Neural progenitor cell (in vitro differentiated cells): Measurements from ENCODE around the gene ZC3H7A. TPM values are rescaled to one million over a fixed set of nuclear protein-coding genes. Genes with fewer than 3 reads are reported as not detected.

Experiments
- DNase-seq: peaks from one replicate; pipeline ENCODE4 v3.0.0-alpha.2; 2016; ENCODE audit warnings: low spot score
- H2AFZ ChIP-seq: fragments of 200-600 bp; sonication (generic); replicated peaks from 2 replicates; pipeline ENCODE4 v1.6.1; 2016; ENCODE audit warnings: antibody characterized with exemption
- H3F3A ChIP-seq: fragments of 200-600 bp; sonication (generic); 2 replicates; pipeline ENCODE4 v1.6.1; 2016; ENCODE audit warnings: antibody characterized with exemption, low read depth
- H3K27ac ChIP-seq: fragments of 200-600 bp; sonication (generic); 2 replicates; pipeline ENCODE4 v1.5.1; 2016; ENCODE audit warnings: mild to moderate bottlenecking
- H3K27me3 ChIP-seq: fragments of 200-600 bp; sonication (generic); 2 replicates; pipeline ENCODE4 v1.6.1; 2016; ENCODE audit warnings: mild to moderate bottlenecking, moderate library complexity
- H3K36me3 ChIP-seq: fragments of 200-600 bp; sonication (generic); 2 replicates; pipeline ENCODE4 v1.5.1; 2016
- H3K4me1 ChIP-seq: fragments of 200-600 bp; sonication (generic); 2 replicates; pipeline ENCODE4 v1.6.1; 2016; ENCODE audit warnings: mixed run types
- H3K4me2 ChIP-seq: fragments of 200-600 bp; sonication (generic); 2 replicates; pipeline ENCODE4 v1.6.1; 2016
- H3K4me3 ChIP-seq: fragments of 200-600 bp; sonication (generic); 2 replicates; pipeline ENCODE4 v1.5.1; 2016
- H3K79me2 ChIP-seq: fragments of 200-600 bp; sonication (generic); 2 replicates; pipeline ENCODE4 v1.6.1; 2016; ENCODE audit warnings: low read depth
- H3K9ac ChIP-seq: fragments of 200-600 bp; sonication (generic); 2 replicates; pipeline ENCODE4 v1.6.1; 2016
- H3K9me3 ChIP-seq: fragments of 200-600 bp; sonication (generic); 2 replicates; pipeline ENCODE4 v1.5.1; 2016; ENCODE audit warnings: low read depth
- H4K20me1 ChIP-seq: fragments of 200-600 bp; sonication (generic); 2 replicates; pipeline ENCODE4 v1.6.1; 2016; ENCODE audit warnings: low read depth
- H3K27ac Mint-ChIP-seq: 3 replicates; pipeline ENCODE4 v1.8.0; 2021; ENCODE audit warnings: mixed read lengths
- H3K27me3 Mint-ChIP-seq: 2 replicates; pipeline ENCODE4 v1.8.0; 2022; ENCODE audit warnings: low read depth, mild to moderate bottlenecking, inconsistent platforms, moderate library complexity, mixed read lengths; ENCODE audit not compliant: insufficient read depth
- H3K36me3 Mint-ChIP-seq: 3 replicates; pipeline ENCODE4 v1.8.0; 2021; ENCODE audit warnings: mixed read lengths
- H3K4me1 Mint-ChIP-seq: 3 replicates; pipeline ENCODE4 v1.8.0; 2021; ENCODE audit warnings: mixed read lengths
- H3K4me3 Mint-ChIP-seq: 3 replicates; pipeline ENCODE4 v1.8.0; 2021; ENCODE audit warnings: mild to moderate bottlenecking, moderate library complexity, mixed read lengths
- H3K9me3 Mint-ChIP-seq: 3 replicates; pipeline ENCODE4 v1.8.0; 2020; ENCODE audit warnings: mixed read lengths
- EZH2 ChIP-seq: fragments of 200-600 bp; sonication (generic); IDR thresholded peaks from 2 replicates; pipeline ENCODE4 v1.6.1; 2017; ENCODE audit warnings: antibody characterized with exemption, mild to moderate bottlenecking, moderate library complexity
- EZH2phosphoT487 ChIP-seq: fragments of 200-600 bp; sonication (generic); IDR thresholded peaks from 2 replicates; pipeline ENCODE4 v1.6.1; 2017; ENCODE audit warnings: antibody characterized with exemption
- total RNA-seq: library from RNA; depleted of rRNA; stranded (reverse); fragments of >200 nt; gene quantifications from 2 replicates; pipeline ENCODE4 v1.2.3, GENCODE V29; 2015; ENCODE audit warnings: low replicate concordance
- TF ChIP-seq, protein P1 (sequence below): fragments of 200-600 bp; sonication (generic); IDR thresholded peaks from 2 replicates; pipeline ENCODE4 v1.5.1; 2017; ENCODE audit warnings: antibody characterized with exemption, mild to moderate bottlenecking

ZC3H7A gene
- total RNA-seq, 1 donor from 2014 or later = 82.6 TPM

DNA sequence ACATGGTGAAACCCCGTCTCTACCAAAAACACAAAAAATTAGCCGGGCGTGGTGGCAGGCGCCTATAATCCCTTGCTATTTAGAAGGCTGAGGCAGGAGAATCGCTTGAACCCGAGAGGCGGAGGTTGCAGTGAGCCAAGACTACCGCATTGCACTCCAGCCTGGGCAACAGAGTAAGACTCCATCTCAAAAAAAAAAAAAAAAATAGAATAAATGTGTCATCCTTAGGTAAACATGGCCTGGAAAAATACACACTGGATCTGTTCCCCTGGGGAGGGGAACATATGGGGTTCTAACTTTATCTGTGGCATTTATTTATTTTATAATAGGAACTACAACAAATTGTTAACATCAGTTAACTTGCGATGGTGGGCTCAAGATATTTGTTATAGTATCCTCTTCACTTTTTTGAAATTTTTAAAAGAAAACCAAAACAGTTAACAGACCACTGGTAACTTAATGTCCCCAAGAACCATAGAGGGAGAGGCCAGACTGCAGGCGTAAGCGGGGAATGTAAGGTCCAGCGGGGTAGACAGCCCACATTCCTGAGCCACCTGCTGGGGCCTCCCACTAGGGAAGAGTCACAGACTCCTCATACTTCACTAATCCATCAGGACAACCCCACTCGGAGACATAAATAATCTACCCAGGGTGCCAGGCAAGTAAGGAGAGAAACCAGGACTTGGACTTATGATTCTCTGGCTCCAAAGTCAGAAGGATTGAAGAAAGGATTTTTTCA lies 41.9 kb downstream of the ZC3H7A start:
- Histone ChIP-seq H3F3A (peaks cover 3% of the 10 kb centered on the region), H3K27me3 (no peaks in the 10 kb centered on the region), H4K20me1 (no peaks in the 10 kb centered on the region), H3K27ac (no peak overlapping the region), H2AFZ (no peak overlapping the region), H3K4me2 (no peak overlapping the region), H3K4me1 (no peaks in the 10 kb centered on the region), H3K79me2 (no peaks in the 10 kb centered on the region), H3K4me3 (no peak overlapping the region), H3K36me3 (peaks cover 22% of the 10 kb centered on the region), H3K9ac (no peak overlapping the region), H3K9me3 (no peaks in the 10 kb centered on the region)
- no peak for DNase-seq
- H3K4me3 Mint-ChIP-seq = no peak overlapping the region
- no peaks in the 10 kb centered on the region for H3K9me3 Mint-ChIP-seq
- no peaks in the 10 kb centered on the region for H3K4me1 Mint-ChIP-seq
- H3K27me3 Mint-ChIP-seq = no peaks in the 10 kb centered on the region
- peaks cover 27% of the 10 kb centered on the region for H3K36me3 Mint-ChIP-seq
- H3K27ac Mint-ChIP-seq = no peak overlapping the region
- no peak for TF ChIP-seq EZH2phosphoT487

DNA sequence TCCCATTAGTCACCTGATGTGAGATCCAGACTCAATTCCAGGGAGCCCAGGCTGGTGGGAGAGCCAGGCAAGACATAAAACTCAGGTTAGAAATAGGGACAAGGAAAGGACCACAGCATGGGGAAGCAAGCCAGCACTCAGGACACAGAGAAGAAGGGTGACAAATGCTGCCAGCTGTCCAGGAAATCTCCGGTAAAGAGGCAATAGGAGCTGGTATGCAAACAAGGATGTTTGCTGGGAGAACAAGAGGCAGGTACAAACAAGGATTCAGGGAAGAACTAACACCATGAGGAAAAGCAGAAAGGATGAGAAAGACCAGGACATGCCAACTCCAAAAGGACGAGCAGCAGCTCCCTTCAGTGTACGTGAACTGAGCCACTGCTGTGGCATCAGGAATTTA lies 44.2 kb downstream of the ZC3H7A start:
- no peak overlapping the region for H3K27ac Mint-ChIP-seq
- no peaks in the 10 kb centered on the region for H3K4me1 Mint-ChIP-seq
- DNase-seq = no peak
- no peak overlapping the region for H3K9ac ChIP-seq
- H3K9me3 ChIP-seq = no peaks in the 10 kb centered on the region
- no peaks in the 10 kb centered on the region for H3K9me3 Mint-ChIP-seq
- no peak overlapping the region for H3K4me3 ChIP-seq
- H3K27me3 Mint-ChIP-seq = no peaks in the 10 kb centered on the region
- H4K20me1 ChIP-seq = no peaks in the 10 kb centered on the region
- H3K4me3 Mint-ChIP-seq = no peak overlapping the region
- peaks cover 19% of the 10 kb centered on the region for H3K36me3 ChIP-seq
- H2AFZ ChIP-seq = no peak overlapping the region
- H3K79me2 ChIP-seq = no peaks in the 10 kb centered on the region
- no peaks in the 10 kb centered on the region for H3K27me3 ChIP-seq
- TF ChIP-seq EZH2phosphoT487 (no peak), EZH2 (no peak)
- TF ChIP-seq, protein P1, sequence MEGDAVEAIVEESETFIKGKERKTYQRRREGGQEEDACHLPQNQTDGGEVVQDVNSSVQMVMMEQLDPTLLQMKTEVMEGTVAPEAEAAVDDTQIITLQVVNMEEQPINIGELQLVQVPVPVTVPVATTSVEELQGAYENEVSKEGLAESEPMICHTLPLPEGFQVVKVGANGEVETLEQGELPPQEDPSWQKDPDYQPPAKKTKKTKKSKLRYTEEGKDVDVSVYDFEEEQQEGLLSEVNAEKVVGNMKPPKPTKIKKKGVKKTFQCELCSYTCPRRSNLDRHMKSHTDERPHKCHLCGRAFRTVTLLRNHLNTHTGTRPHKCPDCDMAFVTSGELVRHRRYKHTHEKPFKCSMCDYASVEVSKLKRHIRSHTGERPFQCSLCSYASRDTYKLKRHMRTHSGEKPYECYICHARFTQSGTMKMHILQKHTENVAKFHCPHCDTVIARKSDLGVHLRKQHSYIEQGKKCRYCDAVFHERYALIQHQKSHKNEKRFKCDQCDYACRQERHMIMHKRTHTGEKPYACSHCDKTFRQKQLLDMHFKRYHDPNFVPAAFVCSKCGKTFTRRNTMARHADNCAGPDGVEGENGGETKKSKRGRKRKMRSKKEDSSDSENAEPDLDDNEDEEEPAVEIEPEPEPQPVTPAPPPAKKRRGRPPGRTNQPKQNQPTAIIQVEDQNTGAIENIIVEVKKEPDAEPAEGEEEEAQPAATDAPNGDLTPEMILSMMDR = no peak
- no peak overlapping the region for H3K4me2 ChIP-seq
- H3F3A ChIP-seq = peaks cover 3% of the 10 kb centered on the region
- no peak overlapping the region for H3K27ac ChIP-seq
- peaks cover 27% of the 10 kb centered on the region for H3K36me3 Mint-ChIP-seq
- H3K4me1 ChIP-seq = no peaks in the 10 kb centered on the region

DNA sequence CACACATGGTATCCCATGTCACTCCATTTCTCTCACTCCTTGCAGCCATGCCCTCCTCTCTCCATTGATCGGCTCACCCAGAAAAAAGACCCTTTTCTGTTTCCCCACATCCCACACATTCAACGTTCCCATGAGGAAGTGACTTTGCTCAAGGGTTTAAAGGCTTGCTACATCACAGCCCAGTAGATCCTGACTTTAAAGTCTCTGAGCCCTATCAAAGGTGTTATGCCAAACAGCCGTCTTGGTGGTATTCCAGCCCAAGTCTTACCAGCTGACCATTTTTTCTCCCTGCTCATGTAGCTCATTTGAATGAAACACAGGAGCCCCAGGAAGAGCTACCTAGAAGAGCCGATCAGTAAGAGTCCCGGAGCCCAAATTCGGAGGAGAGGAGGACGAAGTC lies 47.0 kb downstream of the ZC3H7A start:
- Histone ChIP-seq H3K4me3 (no peak overlapping the region), H3K9me3 (no peaks in the 10 kb centered on the region), H3K27ac (no peak overlapping the region), H4K20me1 (no peaks in the 10 kb centered on the region), H3K27me3 (no peaks in the 10 kb centered on the region), H3K4me2 (no peak overlapping the region), H3K9ac (no peak overlapping the region), H3K4me1 (no peaks in the 10 kb centered on the region), H2AFZ (no peak overlapping the region), H3K79me2 (no peaks in the 10 kb centered on the region), H3F3A (peaks cover 3% of the 10 kb centered on the region), H3K36me3 (peaks cover 16% of the 10 kb centered on the region)
- TF ChIP-seq EZH2phosphoT487 = no peak
- TF ChIP-seq EZH2 = no peak
- TF ChIP-seq, protein P1 = no peak
- DNase-seq = no peak
- no peaks in the 10 kb centered on the region for H3K9me3 Mint-ChIP-seq
- no peak overlapping the region for H3K27ac Mint-ChIP-seq
- H3K27me3 Mint-ChIP-seq = no peaks in the 10 kb centered on the region
- H3K4me3 Mint-ChIP-seq = no peak overlapping the region
- no peaks in the 10 kb centered on the region for H3K4me1 Mint-ChIP-seq
- H3K36me3 Mint-ChIP-seq = peaks cover 17% of the 10 kb centered on the region
